EL (cell line): Measurements from ENCODE around the gene ADAP2.
"Not testable (repeated sequence)": the region's sequence is repeated elsewhere in the genome, so short reads cannot be mapped to it uniquely, and the experiment has no call there.

ENCODE experiments used
- DNase-seq: peaks from one replicate; pipeline ENCODE4 v3.0.0-alpha.2; 2016

ADAP2 gene

GRCh38 chr17:30921544-30922196 is at the start of gene ADAP2:
Gene ADAP2 (plus strand): TSS chr17:30921945. CDS start chr17:30922015, 70 bp downstream.
- no peak for DNase-seq

- no peak for DNase-seq
Measured at GRCh38 chr17:30886187-30886586, 35.6 kb upstream of the ADAP2 start.

- no peak for DNase-seq
Measured at GRCh38 chr17:30894236-30894635, 27.5 kb upstream of the ADAP2 start.

GRCh38 chr17:30897311-30897710 is 24.4 kb upstream of the ADAP2 start:
- no peak for DNase-seq

- no peak for DNase-seq
Measured at GRCh38 chr17:30905742-30906100, 16.0 kb upstream of the ADAP2 start.

GRCh38 chr17:30906101-30906911 is 15.4 kb upstream of the ADAP2 start, which contains the start of gene TEFM:
Gene TEFM (minus strand): TSS chr17:30906238. CDS start chr17:30906198, 40 bp downstream.
- peak; percentile 93 for DNase-seq

GRCh38 chr17:30908717-30909420 is 12.9 kb upstream of the ADAP2 start:
- DNase-seq, result no peak

GRCh38 chr17:30910151-30910550 is 11.6 kb upstream of the ADAP2 start:
- DNase-seq, result not testable (repeated sequence)

- no peak for DNase-seq
Measured at GRCh38 chr17:30913955-30914354, 7.8 kb upstream of the ADAP2 start.

GRCh38 chr17:30915833-30916611 is 5.7 kb upstream of the ADAP2 start:
- no peak for DNase-seq

- DNase-seq, result no peak
Measured at GRCh38 chr17:30917050-30917449, 4.7 kb upstream of the ADAP2 start.

GRCh38 chr17:30920282-30920681 is 1.5 kb upstream of the ADAP2 start:
- DNase-seq, result peak; percentile 60

GRCh38 chr17:30920683-30921543 is 832 bp upstream of the ADAP2 start:
- DNase-seq, result no peak

- peak; percentile 21 for DNase-seq
Measured at GRCh38 chr17:30922235-30923030, 688 bp downstream of the ADAP2 start.

GRCh38 chr17:30924341-30924740 is 2.6 kb downstream of the ADAP2 start:
- no peak for DNase-seq

- no peak for DNase-seq
Measured at GRCh38 chr17:30926516-30926915, 4.8 kb downstream of the ADAP2 start.

- no peak for DNase-seq
Measured at GRCh38 chr17:30927756-30928155, 6.0 kb downstream of the ADAP2 start.

GRCh38 chr17:30928584-30928983 is 6.8 kb downstream of the ADAP2 start:
- DNase-seq, result no peak

- no peak for DNase-seq
Measured at GRCh38 chr17:30929081-30929633, 7.4 kb downstream of the ADAP2 start.

GRCh38 chr17:30929861-30930260 is 8.1 kb downstream of the ADAP2 start:
- not testable (repeated sequence) for DNase-seq

- no peak for DNase-seq
Measured at GRCh38 chr17:30930495-30930894, 8.8 kb downstream of the ADAP2 start.
